ENCODE results near the gene FBXO24. TPM values are rescaled to one million over a fixed set of nuclear protein-coding genes. Genes with fewer than 3 reads are reported as not detected.

FBXO24 gene
- total RNA-seq, 4 donors from 2014 or later = 1.8 to 1.9 TPM; not detected in 2

DNA sequence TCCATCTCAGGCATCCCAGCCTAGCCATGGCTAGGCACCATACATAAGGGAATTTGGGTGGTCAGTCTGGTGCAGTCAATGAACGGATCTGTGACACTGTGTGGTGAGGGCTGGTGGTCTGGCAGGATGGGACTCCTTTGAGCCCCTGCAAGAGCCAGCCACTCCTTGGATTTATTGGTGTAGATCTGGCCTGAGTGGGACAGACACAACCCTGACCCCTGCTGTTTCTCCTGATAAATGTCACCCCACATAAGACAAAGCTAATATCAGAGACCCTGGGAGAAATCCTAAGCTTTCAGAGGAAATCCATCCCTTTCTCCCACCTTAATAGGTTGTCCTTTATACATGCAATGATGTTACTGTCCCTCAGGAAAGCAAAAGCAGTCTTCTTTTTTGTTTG, 2.3 kb downstream of the FBXO24 start:
- H3K27me3 ChIP-seq = peaks cover 20% of the 10 kb centered on the region
- WGBS, 2 donors (ENCODE audit: low coverage in 1 of 2) = no CpG with 5 or more reads among the region's 1 CpG
- no peak for ATAC-seq
- TF ChIP-seq CTCF (IDR thresholded peaks at IDR 0.05) = peak in 2 of 4 experiments; percentile 16 to 28
- TF ChIP-seq POLR2AphosphoS5 (IDR thresholded peaks at IDR 0.05) = no peak
- TF ChIP-seq EP300 (IDR thresholded peaks at IDR 0.05) = no peak
- no peak for TF ChIP-seq POLR2A (IDR thresholded peaks at IDR 0.05)
- peaks cover 0 to 2% of the 10 kb centered on the region in 2 donors for H3K36me3 ChIP-seq
- H3K4me1 ChIP-seq = peaks cover 0 to 46% (median 24%) of the 10 kb centered on the region in 3 donors
- H3K9me3 ChIP-seq = no peaks in the 10 kb centered on the region
- no peak overlapping the region for H3K4me3 ChIP-seq
- H3K27ac ChIP-seq = no peak overlapping the region

GRCh38 chr7:100589341-100589947, 3.3 kb downstream of the FBXO24 start:
- no peaks in the 10 kb centered on the region for H3K9me3 ChIP-seq
- WGBS, 2 donors (ENCODE audit: low coverage in 1 of 2) = 33 to 42% methylated on average over 6 to 7 of the region's 7 CpGs
- peak overlapping the region in 1 of 2 donors; percentile 29 for H3K4me3 ChIP-seq
- no peak for ATAC-seq
- H3K36me3 ChIP-seq = no peaks in the 10 kb centered on the region
- peak overlapping the region in 3 of 4 donors; percentile 28 to 58 (median 57) for H3K27ac ChIP-seq
- no peak for TF ChIP-seq POLR2A (IDR thresholded peaks at IDR 0.05)
- no peak for TF ChIP-seq POLR2AphosphoS5 (IDR thresholded peaks at IDR 0.05)
- no peak for TF ChIP-seq EP300 (IDR thresholded peaks at IDR 0.05)
- TF ChIP-seq CTCF (IDR thresholded peaks at IDR 0.05) = no peak
- H3K4me1 ChIP-seq = peaks cover 0 to 36% (median 14%) of the 10 kb centered on the region in 3 donors
- H3K27me3 ChIP-seq = peaks cover 20% of the 10 kb centered on the region

DNA sequence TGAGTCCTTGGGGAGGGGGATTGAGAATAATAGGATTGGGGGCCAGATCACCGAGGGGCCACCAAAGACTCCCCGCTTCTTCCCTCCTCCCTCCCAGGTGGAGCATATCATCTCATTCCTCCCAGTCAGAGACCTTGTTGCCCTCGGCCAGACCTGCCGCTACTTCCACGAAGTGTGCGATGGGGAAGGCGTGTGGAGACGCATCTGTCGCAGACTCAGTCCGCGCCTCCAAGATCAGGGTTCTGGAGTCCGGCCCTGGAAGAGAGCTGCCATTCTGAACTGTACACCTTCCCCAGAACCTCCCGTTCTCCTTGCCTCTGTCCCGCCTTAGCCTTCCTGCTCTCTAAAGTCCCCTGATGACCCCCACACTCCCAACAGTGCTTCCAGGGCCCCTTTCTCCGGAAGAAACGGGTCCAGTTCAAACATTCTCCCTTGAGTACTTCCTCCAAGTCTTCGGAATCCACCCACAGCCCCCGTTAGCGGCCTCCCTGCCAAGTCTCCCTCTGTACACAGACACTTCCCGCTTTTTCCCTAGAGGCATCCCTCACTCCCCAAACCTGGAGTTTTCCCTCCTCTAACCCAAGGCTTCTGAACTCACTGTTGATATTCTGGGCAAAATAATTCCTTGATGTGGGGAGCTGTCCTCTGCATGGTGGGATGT, 4.1 kb downstream of the FBXO24 start:
- 14 to 41% methylated on average over 10 to 14 of the region's 20 CpGs for WGBS, 2 donors (ENCODE audit: low coverage in 1 of 2)

DNA sequence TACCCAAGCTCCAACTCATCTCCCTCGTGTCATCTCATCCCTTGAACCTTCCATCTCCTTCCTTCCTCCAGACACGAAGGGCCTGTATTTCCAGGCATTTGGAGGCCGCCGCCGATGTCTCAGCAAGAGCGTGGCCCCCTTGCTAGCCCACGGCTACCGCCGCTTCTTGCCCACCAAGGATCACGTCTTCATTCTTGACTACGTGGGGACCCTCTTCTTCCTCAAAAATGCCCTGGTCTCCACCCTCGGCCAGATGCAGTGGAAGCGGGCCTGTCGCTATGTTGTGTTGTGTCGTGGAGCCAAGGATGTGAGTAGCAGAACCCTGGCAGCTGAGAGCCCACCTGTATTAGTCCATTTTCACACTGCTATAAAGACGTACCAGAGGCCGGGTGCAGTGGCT, 5.5 kb downstream of the FBXO24 start:
- H3K36me3 ChIP-seq = no peaks in the 10 kb centered on the region
- no peak overlapping the region for H3K4me3 ChIP-seq
- H3K27ac ChIP-seq = no peak overlapping the region
- 90 to 96% methylated on average over 2 to 9 of the region's 17 CpGs for WGBS, 2 donors (ENCODE audit: low coverage in 1 of 2)
- peaks cover 0 to 24% (median 4%) of the 10 kb centered on the region in 3 donors for H3K4me1 ChIP-seq
- TF ChIP-seq POLR2A (IDR thresholded peaks at IDR 0.05) (no peak), EP300 (IDR thresholded peaks at IDR 0.05) (no peak), POLR2AphosphoS5 (IDR thresholded peaks at IDR 0.05) (no peak), CTCF (IDR thresholded peaks at IDR 0.05) (no peak)
- H3K27me3 ChIP-seq = peaks cover 20% of the 10 kb centered on the region
- ATAC-seq = no peak
- H3K9me3 ChIP-seq = no peaks in the 10 kb centered on the region

More for the DNA sequence above, 4.1 kb downstream of the FBXO24 start:
- Histone ChIP-seq H3K36me3 (no peaks in the 10 kb centered on the region), H3K27me3 (peaks cover 20% of the 10 kb centered on the region), H3K4me1 (peaks cover 0 to 28% (median 6%) of the 10 kb centered on the region in 3 donors), H3K27ac (peak overlapping the region in 3 of 4 donors; percentile 33 to 58 (median 57)), H3K4me3 (peak overlapping the region in 1 of 2 donors; percentile 29), H3K9me3 (no peaks in the 10 kb centered on the region)
- TF ChIP-seq POLR2A (IDR thresholded peaks at IDR 0.05) (no peak), CTCF (IDR thresholded peaks at IDR 0.05) (no peak), EP300 (IDR thresholded peaks at IDR 0.05) (no peak), POLR2AphosphoS5 (IDR thresholded peaks at IDR 0.05) (no peak)
- no peak for ATAC-seq

All from gastroesophageal sphincter (tissue), 4 donors.